Left lung (tissue), 10 donors: ENCODE data around the gene ADAP1. TPM values are rescaled to one million over a fixed set of nuclear protein-coding genes. Genes with fewer than 3 reads are reported as not detected.
"Not testable (repeated sequence)": the region's sequence is repeated elsewhere in the genome, so short reads cannot be mapped to it uniquely, and the experiment has no call there.

Experiments
- ATAC-seq: fragments of 200-7000 bp; cut with Tn5 transposase; one replicate; pipeline ENCODE4 v1.9.1; 2020; ENCODE audit warnings: moderate library complexity
- DNase-seq, 4 donors: peaks; one replicate each; pipeline ENCODE4 v3.0.0-alpha.2; 2013 to 2020
- H3K27ac ChIP-seq, 2 donors: fragments of 200-600 bp; sonication (generic) in 1 of 2; one replicate each; pipeline versions ENCODE4 v1.5.0 to v1.8.0; 2020 to 2021
- H3K27me3 ChIP-seq, 2 donors: fragments of 200-600 bp; sonication (generic) in 1 of 2; one replicate each; pipeline versions ENCODE4 v1.5.0 to v1.8.0; 2020 to 2021
- H3K36me3 ChIP-seq, 2 donors: fragments of 200-600 bp; sonication (generic) in 1 of 2; one replicate each; pipeline versions ENCODE4 v1.5.0 to v1.8.0; 2020 to 2021
- H3K4me1 ChIP-seq, 2 donors: fragments of 200-600 bp; one replicate each; pipeline ENCODE4 v1.8.0; 2021
- H3K4me3 ChIP-seq, 2 donors: fragments of 200-600 bp; sonication (generic) in 1 of 2; one replicate each; pipeline versions ENCODE4 v1.5.0 to v1.8.0; 2020 to 2021; ENCODE audit warnings: mild to moderate bottlenecking in 1 of 2
- H3K9me3 ChIP-seq, 2 donors: fragments of 200-600 bp; sonication (generic) in 1 of 2; one replicate each; pipeline versions ENCODE4 v1.5.0 to v1.8.0; 2020 to 2021
- intact Hi-C, 2 donors: fragments of 100-400 bp; cut with DNase I; formaldehyde crosslinking; loops; one replicate each; pipeline versions ENCODE4 v1.11.2 to v1.14.2; 2022
- polyA plus RNA-seq, 6 donors: library from polyadenylated mRNA; unstranded; fragments of 120-200 nt; gene quantifications; one replicate each; pipeline ENCODE4 v1.2.1, GENCODE V29; 2013; ENCODE audit not compliant: insufficient read length in 6 of 6
- total RNA-seq, 2 donors: library from RNA; stranded (reverse); fragmentation: NEBNext Ultra II Directional; extraction: Animal tissue kit (Norgen Biotek cat#: 25700); gene quantifications; one replicate each; pipeline ENCODE4 v1.2.1, GENCODE V29; 2021
- TF ChIP-seq, protein P1 (sequence below), 2 donors: fragments of 200-600 bp; sonication (generic) in 1 of 2; IDR thresholded peaks; one replicate each; pipeline versions ENCODE4 v1.5.0 to v1.8.0; 2021; ENCODE audit warnings: antibody characterized with exemption in 2 of 2
- donor health status: DM: no; HTN: yes; CAD: no.
- donor health status: DM: no; HTN: no; CAD: no.

ADAP1 gene
- total and polyA plus RNA-seq, 8 donors = 5.1 to 35.1 (median 8.5) TPM

DNA sequence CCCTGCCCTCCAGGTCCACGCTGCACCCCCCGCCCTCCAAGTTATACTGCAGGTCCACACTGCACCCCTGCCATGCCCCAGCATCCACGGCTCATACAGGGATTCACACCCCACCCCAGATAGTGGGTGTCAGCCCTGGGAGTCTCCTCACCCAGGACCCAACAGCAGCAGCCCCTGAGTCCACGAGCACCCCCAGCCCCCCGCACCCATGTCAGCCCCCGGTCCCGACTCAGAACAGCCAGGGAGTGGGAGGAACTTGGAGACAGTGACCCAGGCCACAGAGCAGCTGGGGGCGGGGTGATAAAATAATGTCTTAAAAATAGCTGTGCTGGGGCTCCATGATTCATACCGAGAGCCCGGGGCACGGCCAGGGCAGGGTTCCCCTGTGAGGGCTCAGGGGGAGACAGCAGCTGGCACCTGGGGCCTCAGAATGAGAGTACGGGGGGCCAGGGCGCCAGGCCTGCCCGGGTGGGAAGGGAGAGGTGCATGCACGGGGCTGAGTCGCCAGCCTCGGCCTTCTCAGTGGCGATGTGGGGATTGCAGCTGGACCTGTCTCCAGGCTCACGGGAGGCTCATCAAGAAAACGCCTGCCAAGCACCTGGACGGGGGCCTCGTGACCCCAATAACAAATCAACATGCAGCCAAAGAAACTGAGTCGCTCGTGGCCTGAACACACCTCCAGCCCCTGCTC lies 29.8 kb downstream of the ADAP1 start:
- Histone ChIP-seq H3K4me3 (no peak overlapping the region), H3K9me3 (no peaks in the 10 kb centered on the region), H3K36me3 (peaks cover 0 to 5% of the 10 kb centered on the region in 2 donors), H3K27ac (no peak overlapping the region), H3K27me3 (peaks cover 0 to 9% of the 10 kb centered on the region in 2 donors), H3K4me1 (peaks cover 0 to 60% of the 10 kb centered on the region in 2 donors)
- intact Hi-C loops = no loop called here
- ATAC-seq (peak; percentile 5), DNase-seq (peak in 2 of 4 donors; percentile 31 to 69)
- TF ChIP-seq, protein P1, sequence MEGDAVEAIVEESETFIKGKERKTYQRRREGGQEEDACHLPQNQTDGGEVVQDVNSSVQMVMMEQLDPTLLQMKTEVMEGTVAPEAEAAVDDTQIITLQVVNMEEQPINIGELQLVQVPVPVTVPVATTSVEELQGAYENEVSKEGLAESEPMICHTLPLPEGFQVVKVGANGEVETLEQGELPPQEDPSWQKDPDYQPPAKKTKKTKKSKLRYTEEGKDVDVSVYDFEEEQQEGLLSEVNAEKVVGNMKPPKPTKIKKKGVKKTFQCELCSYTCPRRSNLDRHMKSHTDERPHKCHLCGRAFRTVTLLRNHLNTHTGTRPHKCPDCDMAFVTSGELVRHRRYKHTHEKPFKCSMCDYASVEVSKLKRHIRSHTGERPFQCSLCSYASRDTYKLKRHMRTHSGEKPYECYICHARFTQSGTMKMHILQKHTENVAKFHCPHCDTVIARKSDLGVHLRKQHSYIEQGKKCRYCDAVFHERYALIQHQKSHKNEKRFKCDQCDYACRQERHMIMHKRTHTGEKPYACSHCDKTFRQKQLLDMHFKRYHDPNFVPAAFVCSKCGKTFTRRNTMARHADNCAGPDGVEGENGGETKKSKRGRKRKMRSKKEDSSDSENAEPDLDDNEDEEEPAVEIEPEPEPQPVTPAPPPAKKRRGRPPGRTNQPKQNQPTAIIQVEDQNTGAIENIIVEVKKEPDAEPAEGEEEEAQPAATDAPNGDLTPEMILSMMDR (IDR thresholded peaks at IDR 0.05) = no peak

DNA sequence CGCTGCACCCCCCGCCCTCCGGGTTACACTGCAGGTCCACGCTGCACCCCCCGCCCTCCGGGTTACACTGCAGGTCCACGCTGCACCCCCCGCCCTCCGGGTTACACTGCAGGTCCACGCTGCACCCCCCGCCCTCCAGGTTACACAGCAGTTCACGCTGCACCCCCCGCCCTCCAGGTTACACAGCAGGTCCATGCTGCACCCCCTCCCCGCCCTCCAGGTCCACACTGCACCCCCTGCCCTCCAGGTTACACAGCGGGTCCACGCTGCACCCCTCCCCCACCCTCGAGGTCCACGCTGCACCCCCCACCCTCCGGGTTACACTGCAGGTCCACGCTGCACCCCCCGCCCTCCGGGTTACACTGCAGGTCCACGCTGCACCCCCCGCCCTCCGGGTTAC lies 30.4 kb downstream of the ADAP1 start:
- H3K9me3 ChIP-seq, intact Hi-C loops, ATAC-seq, H3K36me3 ChIP-seq, H3K4me3 ChIP-seq, H3K27ac ChIP-seq, H3K27me3 ChIP-seq: not testable (repeated sequence)
- DNase-seq = peak in 2 of 4 donors; percentile 32 to 65
- peaks cover 0 to 59% of the 10 kb centered on the region in 2 donors for H3K4me1 ChIP-seq

DNA sequence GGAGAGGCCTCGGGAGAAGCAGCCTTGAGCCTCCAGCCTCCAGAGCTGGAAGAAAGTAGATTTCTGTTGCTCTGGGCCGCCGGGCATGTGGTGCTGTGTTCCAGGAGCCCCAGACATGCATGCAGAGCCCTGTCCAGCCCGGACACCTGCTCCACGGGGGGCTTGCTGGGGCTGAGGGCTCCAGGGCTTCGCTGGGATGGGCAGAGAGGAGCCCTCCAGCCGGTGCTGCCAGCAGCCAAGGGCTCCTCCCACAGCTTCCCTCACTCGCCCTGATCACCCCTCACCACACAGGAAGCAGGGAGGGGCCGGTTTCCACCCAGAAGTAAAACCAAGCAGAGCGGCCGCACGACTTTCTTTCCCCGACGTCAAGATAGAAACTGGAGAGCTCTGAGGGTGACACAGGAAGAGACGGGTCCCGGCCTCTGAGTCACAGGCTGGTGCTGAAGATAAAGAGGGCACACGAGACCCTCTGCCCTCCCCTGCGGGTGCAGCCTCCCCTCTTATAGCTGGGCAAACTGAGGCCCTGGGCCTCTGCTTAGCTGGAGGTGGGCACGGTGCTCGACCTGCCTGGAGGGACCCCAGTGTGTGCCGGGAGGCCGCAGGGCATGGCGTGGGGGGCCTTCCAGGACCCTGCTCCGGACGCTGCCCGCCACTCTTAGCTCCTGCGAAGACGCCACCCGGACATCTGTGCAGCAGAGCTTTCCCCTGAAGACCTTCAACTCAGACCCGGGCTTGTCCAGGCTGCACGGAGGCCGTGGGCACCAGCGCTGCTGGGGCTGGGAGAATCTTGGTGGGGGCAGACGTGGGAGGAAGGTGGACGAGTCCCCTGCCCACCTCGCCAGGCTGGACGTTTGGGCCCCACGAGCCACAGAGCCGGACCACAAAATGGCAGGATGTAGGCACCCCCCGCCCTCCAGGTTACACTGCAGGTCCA lies 31.1 kb downstream of the ADAP1 start:
- intact Hi-C loops = no loop called here
- H3K27me3 ChIP-seq = peaks cover 0 to 9% of the 10 kb centered on the region in 2 donors
- ATAC-seq = peak; percentile 77

DNA sequence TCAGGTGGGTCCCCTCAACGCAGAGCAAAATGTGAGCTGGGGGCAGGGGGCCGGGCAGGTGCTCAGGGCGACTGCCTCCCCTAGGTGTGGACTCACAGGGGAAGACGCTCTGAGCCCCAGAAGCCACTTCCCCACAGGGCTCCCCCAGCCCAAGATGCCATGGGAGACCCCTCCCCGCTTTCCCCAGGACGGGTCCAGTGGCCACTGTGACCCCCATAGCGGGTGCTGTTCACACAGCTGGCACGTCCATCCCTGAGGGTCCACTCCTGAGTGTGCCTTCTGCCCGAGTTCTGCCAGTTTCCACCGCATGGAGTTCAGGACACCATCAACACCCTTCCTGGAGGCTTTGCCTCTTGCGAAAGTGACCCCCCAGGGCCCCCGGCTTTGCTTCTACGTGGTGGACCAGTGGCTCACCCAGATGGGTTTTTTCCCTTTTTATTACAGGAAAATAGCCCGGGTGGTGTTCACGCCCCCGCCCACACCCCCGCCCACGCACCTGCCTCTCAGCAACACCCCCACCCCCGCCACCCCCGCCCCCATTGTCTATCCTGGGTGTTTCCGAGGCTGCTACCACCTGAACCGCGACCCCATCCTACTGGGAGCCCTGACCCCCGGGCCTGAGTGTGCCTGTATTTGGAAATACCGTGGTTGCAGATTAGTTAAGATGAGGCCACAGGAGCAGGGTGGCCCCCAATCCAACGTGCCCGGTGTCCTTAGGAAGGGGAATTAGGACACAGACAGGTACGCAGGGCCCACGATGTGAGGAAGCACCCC lies 32.0 kb downstream of the ADAP1 start:
- Histone ChIP-seq H3K27me3 (peaks cover 0 to 9% of the 10 kb centered on the region in 2 donors), H3K27ac (peak overlapping the region in 1 of 2 donors; percentile 84), H3K36me3 (peaks cover 0 to 5% of the 10 kb centered on the region in 2 donors), H3K9me3 (no peaks in the 10 kb centered on the region), H3K4me1 (peaks cover 0 to 44% of the 10 kb centered on the region in 2 donors), H3K4me3 (no peak overlapping the region)
- TF ChIP-seq, protein P1 (IDR thresholded peaks at IDR 0.05) = no peak
- intact Hi-C loops = no loop called here
- no peak for ATAC-seq
- peak in 2 of 4 donors; percentile 28 to 66 for DNase-seq

More for the DNA sequence above, 31.1 kb downstream of the ADAP1 start:
- DNase-seq = peak in 3 of 4 donors; percentile 55 to 89 (median 86)
- peak overlapping the region; percentile 53 to 84 for H3K27ac ChIP-seq
- peaks cover 0 to 52% of the 10 kb centered on the region in 2 donors for H3K4me1 ChIP-seq
- H3K9me3 ChIP-seq = no peaks in the 10 kb centered on the region
- TF ChIP-seq, protein P1 (IDR thresholded peaks at IDR 0.05) = no peak
- H3K4me3 ChIP-seq = no peak overlapping the region
- peaks cover 0 to 5% of the 10 kb centered on the region in 2 donors for H3K36me3 ChIP-seq

DNA sequence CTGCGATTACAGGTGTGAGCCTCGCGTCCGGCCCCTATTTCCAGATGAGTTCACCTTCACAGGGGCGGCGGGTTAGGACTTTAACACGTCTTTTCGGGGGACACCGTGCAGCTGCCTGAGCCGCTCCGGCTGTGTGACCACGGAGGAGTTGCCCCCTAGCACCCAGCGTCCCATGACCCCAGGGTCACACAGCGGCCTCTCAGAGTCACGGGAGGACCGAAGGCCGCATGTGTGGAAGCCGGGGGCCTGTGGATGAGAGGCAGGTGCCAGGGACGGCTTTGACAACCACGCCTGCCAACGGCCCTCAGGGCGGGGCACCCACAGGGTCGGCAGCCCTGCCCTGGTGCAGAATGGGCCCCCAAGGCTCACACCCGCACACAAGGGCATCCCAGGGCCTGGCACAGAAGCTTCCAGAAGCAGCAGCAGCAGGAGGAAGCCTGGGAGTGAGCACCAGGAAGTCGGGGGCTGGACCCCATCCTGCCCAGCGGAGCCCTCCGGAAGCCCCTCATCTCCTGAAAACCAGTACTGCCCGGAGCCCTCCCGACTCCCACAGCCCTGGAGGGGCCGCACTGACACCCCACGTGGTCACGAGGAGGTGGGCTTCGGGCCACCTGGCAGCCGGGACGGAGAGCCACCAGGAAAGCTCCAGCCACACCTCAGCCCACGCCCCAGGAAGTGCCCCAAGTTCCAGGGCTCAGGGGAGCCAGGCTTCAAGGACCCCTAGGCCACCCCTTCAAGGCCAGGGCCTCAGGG lies 32.7 kb downstream of the ADAP1 start:
- Histone ChIP-seq H3K27ac (no peak overlapping the region), H3K36me3 (peaks cover 0 to 5% of the 10 kb centered on the region in 2 donors), H3K4me1 (peaks cover 0 to 39% of the 10 kb centered on the region in 2 donors), H3K9me3 (no peaks in the 10 kb centered on the region), H3K27me3 (peaks cover 0 to 9% of the 10 kb centered on the region in 2 donors), H3K4me3 (no peak overlapping the region)
- intact Hi-C loops = no loop called here
- TF ChIP-seq, protein P1 (IDR thresholded peaks at IDR 0.05) = no peak
- no peak for ATAC-seq
- peak in 2 of 4 donors; percentile 30 to 64 for DNase-seq
